Coronary artery (tissue), 2 donors: ENCODE results near the gene SRA1.

ENCODE experiments used
- DNase-seq: peaks from one replicate; pipeline ENCODE4 v3.0.0-alpha.2; 2017; ENCODE audit warnings: low spot score
- H3K27ac ChIP-seq, 2 donors: fragments of 200-600 bp; sonication (generic); one replicate each; pipeline ENCODE4 v1.5.1; 2016 to 2019
- H3K4me3 ChIP-seq: fragments of 200-600 bp; sonication (generic); 2 replicates; pipeline ENCODE4 v1.5.1; 2016; ENCODE audit warnings: mild to moderate bottlenecking, moderate library complexity
- CTCF ChIP-seq: fragments of 200-600 bp; sonication (generic); IDR thresholded peaks from one replicate; pipeline ENCODE4 v1.5.1; 2019; ENCODE audit warnings: antibody characterized with exemption

The SRA1 gene

GRCh38 chr5:140509898-140510297, 47.4 kb downstream of the SRA1 start:
- Histone ChIP-seq H3K27ac (no peak overlapping the region), H3K4me3 (no peak overlapping the region)
- no peak for DNase-seq
- TF ChIP-seq CTCF = no peak

- no peak for TF ChIP-seq CTCF
Observed at GRCh38 chr5:140502834-140503233, 54.4 kb downstream of the SRA1 start.

More at GRCh38 chr5:140502834-140503233, 54.4 kb downstream of the SRA1 start:
- Histone ChIP-seq H3K4me3 (no peak overlapping the region), H3K27ac (no peak overlapping the region)
- DNase-seq = no peak
